ENCODE data around the gene CD80. TPM values are rescaled to one million over a fixed set of nuclear protein-coding genes. Genes with fewer than 3 reads are reported as not detected.

Gene CD80
- total and polyA plus RNA-seq, 9 of the 15 experiments (the other 6 are each of a cell fraction or from before 2014, with no cell fraction given), result 3.0 to 8.2 (median 5.7) TPM

GRCh38 chr3:119579366-119580066 lies 20.1 kb upstream of the CD80 start, which contains the start of gene ADPRH (continued):
- peak in 1 of 2 experiments; percentile 61 for TF ChIP-seq E2F6 (IDR thresholded peaks at IDR 0.05; ENCODE audit: borderline replicate concordance in 1 of 2, extremely low read depth in 1 of 2, insufficient read depth in 1 of 2, insufficient read length in 1 of 2, low read depth in 1 of 2, low read length in 1 of 2, poor library complexity in 1 of 2, severe bottlenecking in 1 of 2)
- no peak for TF ChIP-seq SAP30 (IDR thresholded peaks at IDR 0.05; ENCODE audit: borderline replicate concordance, insufficient read depth, low read depth, low read length, poor library complexity, severe bottlenecking)
- TF ChIP-seq ZNF316 (IDR thresholded peaks at IDR 0.05), result no peak
- peak in 1 of 2 experiments; percentile 45; a peak in 1 of 3 replicates for TF ChIP-seq CBX3 (IDR thresholded peaks at IDR 0.05; ENCODE audit: borderline replicate concordance in 1 of 2, low read length in 2 of 2)
- no peak for TF ChIP-seq SRSF7 (optimal IDR thresholded peaks at IDR 0.05; ENCODE audit: low read depth, low read length)
- no peak for TF ChIP-seq KDM2B (CRISPR knock-in tag; IDR thresholded peaks at IDR 0.05)
- no peak for TF ChIP-seq HMG20B (CRISPR knock-in tag; IDR thresholded peaks at IDR 0.05)
- TF ChIP-seq L3MBTL2 (IDR thresholded peaks at IDR 0.05), result peak; percentile 48; the same call in 1 of the 2 replicates
- peak; percentile 41; the same call in 1 of the 2 replicates for TF ChIP-seq PHF8 (IDR thresholded peaks at IDR 0.05; ENCODE audit: borderline replicate concordance, low read length)
- TF ChIP-seq SIRT6 (IDR thresholded peaks at IDR 0.05; ENCODE audit: low read depth, low read length), result no peak
- TF ChIP-seq POLR2A (conservative IDR thresholded peaks at IDR 0.05), result peak; percentile 46
- TF ChIP-seq CBFA2T2 (conservative IDR thresholded peaks at IDR 0.05), result no peak
- TF ChIP-seq NR2F6 (CRISPR knock-in tag; IDR thresholded peaks at IDR 0.05), result no peak
- TF ChIP-seq, protein P1, sequence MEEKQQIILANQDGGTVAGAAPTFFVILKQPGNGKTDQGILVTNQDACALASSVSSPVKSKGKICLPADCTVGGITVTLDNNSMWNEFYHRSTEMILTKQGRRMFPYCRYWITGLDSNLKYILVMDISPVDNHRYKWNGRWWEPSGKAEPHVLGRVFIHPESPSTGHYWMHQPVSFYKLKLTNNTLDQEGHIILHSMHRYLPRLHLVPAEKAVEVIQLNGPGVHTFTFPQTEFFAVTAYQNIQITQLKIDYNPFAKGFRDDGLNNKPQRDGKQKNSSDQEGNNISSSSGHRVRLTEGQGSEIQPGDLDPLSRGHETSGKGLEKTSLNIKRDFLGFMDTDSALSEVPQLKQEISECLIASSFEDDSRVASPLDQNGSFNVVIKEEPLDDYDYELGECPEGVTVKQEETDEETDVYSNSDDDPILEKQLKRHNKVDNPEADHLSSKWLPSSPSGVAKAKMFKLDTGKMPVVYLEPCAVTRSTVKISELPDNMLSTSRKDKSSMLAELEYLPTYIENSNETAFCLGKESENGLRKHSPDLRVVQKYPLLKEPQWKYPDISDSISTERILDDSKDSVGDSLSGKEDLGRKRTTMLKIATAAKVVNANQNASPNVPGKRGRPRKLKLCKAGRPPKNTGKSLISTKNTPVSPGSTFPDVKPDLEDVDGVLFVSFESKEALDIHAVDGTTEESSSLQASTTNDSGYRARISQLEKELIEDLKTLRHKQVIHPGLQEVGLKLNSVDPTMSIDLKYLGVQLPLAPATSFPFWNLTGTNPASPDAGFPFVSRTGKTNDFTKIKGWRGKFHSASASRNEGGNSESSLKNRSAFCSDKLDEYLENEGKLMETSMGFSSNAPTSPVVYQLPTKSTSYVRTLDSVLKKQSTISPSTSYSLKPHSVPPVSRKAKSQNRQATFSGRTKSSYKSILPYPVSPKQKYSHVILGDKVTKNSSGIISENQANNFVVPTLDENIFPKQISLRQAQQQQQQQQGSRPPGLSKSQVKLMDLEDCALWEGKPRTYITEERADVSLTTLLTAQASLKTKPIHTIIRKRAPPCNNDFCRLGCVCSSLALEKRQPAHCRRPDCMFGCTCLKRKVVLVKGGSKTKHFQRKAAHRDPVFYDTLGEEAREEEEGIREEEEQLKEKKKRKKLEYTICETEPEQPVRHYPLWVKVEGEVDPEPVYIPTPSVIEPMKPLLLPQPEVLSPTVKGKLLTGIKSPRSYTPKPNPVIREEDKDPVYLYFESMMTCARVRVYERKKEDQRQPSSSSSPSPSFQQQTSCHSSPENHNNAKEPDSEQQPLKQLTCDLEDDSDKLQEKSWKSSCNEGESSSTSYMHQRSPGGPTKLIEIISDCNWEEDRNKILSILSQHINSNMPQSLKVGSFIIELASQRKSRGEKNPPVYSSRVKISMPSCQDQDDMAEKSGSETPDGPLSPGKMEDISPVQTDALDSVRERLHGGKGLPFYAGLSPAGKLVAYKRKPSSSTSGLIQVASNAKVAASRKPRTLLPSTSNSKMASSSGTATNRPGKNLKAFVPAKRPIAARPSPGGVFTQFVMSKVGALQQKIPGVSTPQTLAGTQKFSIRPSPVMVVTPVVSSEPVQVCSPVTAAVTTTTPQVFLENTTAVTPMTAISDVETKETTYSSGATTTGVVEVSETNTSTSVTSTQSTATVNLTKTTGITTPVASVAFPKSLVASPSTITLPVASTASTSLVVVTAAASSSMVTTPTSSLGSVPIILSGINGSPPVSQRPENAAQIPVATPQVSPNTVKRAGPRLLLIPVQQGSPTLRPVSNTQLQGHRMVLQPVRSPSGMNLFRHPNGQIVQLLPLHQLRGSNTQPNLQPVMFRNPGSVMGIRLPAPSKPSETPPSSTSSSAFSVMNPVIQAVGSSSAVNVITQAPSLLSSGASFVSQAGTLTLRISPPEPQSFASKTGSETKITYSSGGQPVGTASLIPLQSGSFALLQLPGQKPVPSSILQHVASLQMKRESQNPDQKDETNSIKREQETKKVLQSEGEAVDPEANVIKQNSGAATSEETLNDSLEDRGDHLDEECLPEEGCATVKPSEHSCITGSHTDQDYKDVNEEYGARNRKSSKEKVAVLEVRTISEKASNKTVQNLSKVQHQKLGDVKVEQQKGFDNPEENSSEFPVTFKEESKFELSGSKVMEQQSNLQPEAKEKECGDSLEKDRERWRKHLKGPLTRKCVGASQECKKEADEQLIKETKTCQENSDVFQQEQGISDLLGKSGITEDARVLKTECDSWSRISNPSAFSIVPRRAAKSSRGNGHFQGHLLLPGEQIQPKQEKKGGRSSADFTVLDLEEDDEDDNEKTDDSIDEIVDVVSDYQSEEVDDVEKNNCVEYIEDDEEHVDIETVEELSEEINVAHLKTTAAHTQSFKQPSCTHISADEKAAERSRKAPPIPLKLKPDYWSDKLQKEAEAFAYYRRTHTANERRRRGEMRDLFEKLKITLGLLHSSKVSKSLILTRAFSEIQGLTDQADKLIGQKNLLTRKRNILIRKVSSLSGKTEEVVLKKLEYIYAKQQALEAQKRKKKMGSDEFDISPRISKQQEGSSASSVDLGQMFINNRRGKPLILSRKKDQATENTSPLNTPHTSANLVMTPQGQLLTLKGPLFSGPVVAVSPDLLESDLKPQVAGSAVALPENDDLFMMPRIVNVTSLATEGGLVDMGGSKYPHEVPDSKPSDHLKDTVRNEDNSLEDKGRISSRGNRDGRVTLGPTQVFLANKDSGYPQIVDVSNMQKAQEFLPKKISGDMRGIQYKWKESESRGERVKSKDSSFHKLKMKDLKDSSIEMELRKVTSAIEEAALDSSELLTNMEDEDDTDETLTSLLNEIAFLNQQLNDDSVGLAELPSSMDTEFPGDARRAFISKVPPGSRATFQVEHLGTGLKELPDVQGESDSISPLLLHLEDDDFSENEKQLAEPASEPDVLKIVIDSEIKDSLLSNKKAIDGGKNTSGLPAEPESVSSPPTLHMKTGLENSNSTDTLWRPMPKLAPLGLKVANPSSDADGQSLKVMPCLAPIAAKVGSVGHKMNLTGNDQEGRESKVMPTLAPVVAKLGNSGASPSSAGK (IDR thresholded peaks at IDR 0.05), result peak; percentile 61

Measured in K562 (cell line).